Thymus (tissue), 11 donors: ENCODE results near the gene PRUNE2. TPM values are rescaled to one million over a fixed set of nuclear protein-coding genes. Genes with fewer than 3 reads are reported as not detected.
"Not testable (repeated sequence)": the region's sequence is repeated elsewhere in the genome, so short reads cannot be mapped to it uniquely, and the experiment has no call there.

Experiments used
- DNase-seq, 9 donors: peaks; one replicate each; pipeline ENCODE4 v3.0.0-alpha.2; 2013; ENCODE audit warnings: low spot score in 9 of 9, low read depth in 6 of 9, missing footprints in 1 of 9
- H3K27ac ChIP-seq, 2 donors: one replicate each; pipeline ENCODE4 v1.5.1; 2013; ENCODE audit warnings: control low read depth in 1 of 2, low read depth in 1 of 2, low read length in 1 of 2, mild to moderate bottlenecking in 1 of 2, moderate library complexity in 1 of 2
- H3K27me3 ChIP-seq, 2 donors: one replicate each; pipeline ENCODE4 v1.5.1; 2013; ENCODE audit warnings: low read length in 1 of 2; ENCODE audit not compliant: control insufficient read depth in 2 of 2, insufficient read depth in 1 of 2
- H3K36me3 ChIP-seq, 2 donors: one replicate each; pipeline ENCODE4 v1.5.1; 2013; ENCODE audit warnings: low read length in 1 of 2, mild to moderate bottlenecking in 1 of 2, moderate library complexity in 1 of 2; ENCODE audit not compliant: control insufficient read depth in 2 of 2, insufficient read depth in 2 of 2
- H3K4me1 ChIP-seq, 2 donors: one replicate each; pipeline ENCODE4 v1.5.1; 2013; ENCODE audit warnings: low read length in 2 of 2; ENCODE audit not compliant: control insufficient read depth in 2 of 2, insufficient read depth in 2 of 2
- H3K4me3 ChIP-seq, 2 donors: one replicate each; pipeline ENCODE4 v1.5.1; 2013; ENCODE audit warnings: low read length in 2 of 2, control low read depth in 1 of 2, mild to moderate bottlenecking in 1 of 2
- H3K9me3 ChIP-seq, 2 donors: one replicate each; pipeline ENCODE4 v1.5.1; 2013; ENCODE audit warnings: low read length in 1 of 2, mild to moderate bottlenecking in 1 of 2; ENCODE audit not compliant: control insufficient read depth in 2 of 2, insufficient read depth in 1 of 2
- WGBS: extraction: QIAGEN DNeasy Blood & Tissue Kit; methylation state at CpG from one replicate; pipeline ENCODE4 v1.1.7; 2013; 5-methylcytosine and 5-hydroxymethylcytosine counted together
- polyA plus RNA-seq: library from polyadenylated mRNA; stranded (reverse); fragments of 200-250 nt; gene quantifications from one replicate; pipeline ENCODE4 v1.2.3, GENCODE V29; 2013
- total RNA-seq: library from RNA; stranded (reverse); fragments of 120-200 nt; gene quantifications from one replicate; pipeline ENCODE4 v1.2.4, GENCODE V29; 2013
- donor health status: healthy.

Gene PRUNE2
- total and polyA plus RNA-seq, 2 donors, result 2.0 to 3.4 TPM

DNA sequence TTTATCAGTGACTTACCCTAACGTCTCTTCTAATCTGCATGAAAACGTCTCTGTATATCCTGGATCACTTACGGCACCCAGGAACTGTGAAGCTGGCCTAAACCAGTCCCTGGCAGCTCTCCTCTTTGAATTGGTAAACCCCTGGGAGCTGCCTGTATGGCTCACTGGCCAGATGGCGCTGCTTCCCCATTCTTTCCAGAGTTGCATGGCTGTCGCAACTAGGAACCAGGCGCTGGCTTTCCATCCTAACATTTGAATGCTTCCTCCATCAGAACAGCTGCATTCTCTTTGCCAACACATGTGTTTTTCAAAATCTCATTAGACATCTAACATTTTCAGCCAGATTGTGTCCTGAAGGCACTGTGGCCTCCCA is 149.7 kb downstream of the PRUNE2 start:
- WGBS, result 92% methylated on average over 6 of the region's 6 CpGs
- no peak for DNase-seq

DNA sequence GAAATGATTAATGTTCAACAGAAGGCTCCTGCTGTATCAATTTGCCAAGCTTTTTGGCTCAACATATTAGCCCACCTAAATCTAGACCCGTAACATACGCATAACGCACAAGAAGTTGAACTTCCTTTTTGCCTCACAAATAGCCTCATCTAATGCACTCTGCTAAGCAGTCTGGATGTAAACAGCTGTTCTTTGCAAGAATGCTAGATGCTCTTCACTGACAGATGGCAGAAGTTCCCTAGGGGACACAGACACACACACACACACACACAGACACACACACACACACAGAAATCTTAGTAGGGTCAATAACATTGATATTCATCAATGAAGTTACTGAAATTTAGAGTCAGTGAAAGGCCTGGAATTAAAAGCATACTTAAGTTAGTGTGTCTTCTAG is 154.9 kb downstream of the PRUNE2 start:
- Histone ChIP-seq H3K36me3 (no peaks in the 10 kb centered on the region), H3K4me3 (no peak overlapping the region), H3K27me3 (no peaks in the 10 kb centered on the region), H3K9me3 (no peaks in the 10 kb centered on the region), H3K4me1 (no peaks in the 10 kb centered on the region), H3K27ac (no peak overlapping the region)
- DNase-seq, result no peak
- 96% methylated on average over 3 of the region's 3 CpGs for WGBS

More for the DNA sequence above, 149.7 kb downstream of the PRUNE2 start:
- H3K36me3 ChIP-seq, result no peaks in the 10 kb centered on the region
- H3K27me3 ChIP-seq, result no peaks in the 10 kb centered on the region
- no peak overlapping the region for H3K4me3 ChIP-seq
- H3K27ac ChIP-seq, result no peak overlapping the region
- H3K9me3 ChIP-seq, result no peaks in the 10 kb centered on the region
- no peaks in the 10 kb centered on the region for H3K4me1 ChIP-seq

DNA sequence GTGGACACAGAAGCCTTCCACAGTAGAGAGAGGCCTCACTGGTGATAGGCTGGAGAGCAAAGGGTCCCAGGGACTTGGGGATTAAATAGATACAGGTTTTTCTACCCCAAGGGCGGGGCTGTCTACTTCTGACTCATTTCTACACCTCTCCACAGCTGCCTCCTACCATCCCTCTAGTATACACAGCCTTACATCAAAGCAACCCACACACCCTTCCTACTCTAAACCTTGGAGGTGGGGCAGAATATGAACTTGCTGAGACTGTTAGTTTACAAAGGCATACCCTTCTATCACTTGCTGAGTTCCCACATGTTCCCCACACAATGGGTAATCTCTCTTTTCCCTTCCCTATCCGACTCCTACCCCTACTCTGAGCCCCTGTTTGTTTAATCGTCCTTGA is 161.6 kb downstream of the PRUNE2 start:
- no peak for DNase-seq
- Histone ChIP-seq H3K27ac (no peak overlapping the region), H3K4me3 (no peak overlapping the region), H3K36me3 (no peaks in the 10 kb centered on the region), H3K9me3 (no peaks in the 10 kb centered on the region), H3K4me1 (no peaks in the 10 kb centered on the region), H3K27me3 (no peaks in the 10 kb centered on the region)
- 88% methylated on average over 3 of the region's 3 CpGs for WGBS

DNA sequence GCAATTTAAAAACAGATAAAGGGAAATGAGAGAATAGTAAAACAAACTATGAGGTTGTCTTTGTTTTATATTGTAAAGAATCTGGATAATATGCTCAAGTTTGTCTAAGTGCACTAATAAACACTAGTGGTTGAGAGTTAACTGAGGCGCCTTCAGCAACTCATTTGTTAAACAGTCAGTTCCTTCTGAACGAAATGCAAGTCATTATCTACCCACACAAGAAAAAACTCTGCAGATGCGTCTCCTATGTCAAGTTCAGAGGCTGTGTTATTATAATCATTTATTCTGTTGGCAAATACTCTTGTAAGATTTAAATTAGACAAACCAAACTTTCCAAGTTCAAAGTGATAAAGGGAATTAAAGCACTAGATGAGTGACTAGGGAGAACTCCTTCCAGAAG is 162.0 kb downstream of the PRUNE2 start:
- DNase-seq, result no peak
- Histone ChIP-seq H3K36me3 (no peaks in the 10 kb centered on the region), H3K4me3 (no peak overlapping the region), H3K27me3 (no peaks in the 10 kb centered on the region), H3K4me1 (no peaks in the 10 kb centered on the region), H3K27ac (no peak overlapping the region), H3K9me3 (no peaks in the 10 kb centered on the region)
- 10% methylated on average over 3 of the region's 3 CpGs for WGBS

DNA sequence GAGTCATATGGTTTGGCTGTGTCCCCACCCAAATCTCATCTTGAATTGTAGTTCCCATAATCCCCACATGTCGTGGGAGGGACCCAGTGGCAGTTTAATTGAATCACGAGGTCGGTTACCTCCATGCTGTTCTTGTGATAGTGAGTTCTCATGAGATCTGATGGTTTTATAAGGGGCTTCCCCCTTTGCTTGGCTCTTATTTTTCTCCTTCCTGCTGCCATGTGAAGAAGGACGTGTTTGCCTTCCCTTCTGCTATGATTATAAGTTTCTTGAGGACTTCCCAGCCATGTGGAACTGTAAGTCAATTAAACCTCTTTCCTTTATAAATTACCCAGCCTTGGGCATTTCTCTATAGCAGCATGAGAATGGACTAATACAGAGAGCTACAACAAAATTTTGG is 163.0 kb downstream of the PRUNE2 start:
- H3K9me3 ChIP-seq, H3K27ac ChIP-seq, H3K36me3 ChIP-seq, H3K4me3 ChIP-seq, DNase-seq, H3K27me3 ChIP-seq, H3K4me1 ChIP-seq: not testable (repeated sequence)
- 96% methylated on average over 4 of the region's 4 CpGs for WGBS

DNA sequence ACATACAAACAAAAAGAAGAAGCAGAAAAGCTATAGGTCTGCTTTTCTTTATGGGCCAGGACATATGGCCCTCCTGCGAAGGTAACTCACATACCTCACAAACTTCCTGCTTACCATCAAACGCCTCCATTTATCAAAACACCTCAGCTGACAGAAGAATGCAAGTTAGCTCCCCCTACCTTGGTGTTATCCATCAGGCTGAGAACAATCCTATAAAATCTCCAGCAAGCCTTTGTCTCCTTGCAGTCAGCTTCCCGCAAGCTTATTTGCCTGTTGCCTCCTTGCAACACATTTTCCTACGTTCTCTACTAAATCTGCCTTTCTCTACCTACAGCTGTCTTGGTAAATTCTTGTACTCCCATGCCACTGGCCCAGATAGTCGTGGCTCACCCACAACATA is 164.4 kb downstream of the PRUNE2 start:
- DNase-seq, result no peak
- 92% methylated on average over 5 of the region's 5 CpGs for WGBS
- H3K4me1 ChIP-seq, result no peaks in the 10 kb centered on the region
- no peak overlapping the region for H3K4me3 ChIP-seq
- H3K27me3 ChIP-seq, result no peaks in the 10 kb centered on the region
- no peak overlapping the region for H3K27ac ChIP-seq
- no peaks in the 10 kb centered on the region for H3K9me3 ChIP-seq
- no peaks in the 10 kb centered on the region for H3K36me3 ChIP-seq

DNA sequence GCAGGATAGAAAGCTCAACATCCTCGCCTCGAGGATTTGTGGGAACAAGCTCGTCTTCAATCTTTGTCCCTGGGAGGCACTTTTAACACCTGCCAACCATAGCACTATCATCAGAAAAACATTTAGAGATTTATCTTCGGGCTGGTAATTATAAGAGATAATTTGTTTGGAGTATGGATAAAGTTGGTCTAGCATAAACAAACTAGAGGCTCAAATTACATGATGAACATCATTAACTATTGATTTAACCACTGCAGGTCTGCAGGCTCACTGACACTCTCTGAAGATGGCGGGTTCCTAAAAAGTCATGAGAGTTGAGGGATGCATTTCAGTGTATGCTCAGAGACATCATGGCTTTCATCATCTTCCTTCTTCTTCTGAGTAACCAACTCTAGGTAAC is 167.5 kb downstream of the PRUNE2 start:
- Histone ChIP-seq H3K27ac (no peak overlapping the region), H3K27me3 (no peaks in the 10 kb centered on the region), H3K4me3 (no peak overlapping the region), H3K9me3 (no peaks in the 10 kb centered on the region), H3K4me1 (no peaks in the 10 kb centered on the region), H3K36me3 (no peaks in the 10 kb centered on the region)
- WGBS, result 96% methylated on average over 5 of the region's 5 CpGs
- DNase-seq, result no peak

DNA sequence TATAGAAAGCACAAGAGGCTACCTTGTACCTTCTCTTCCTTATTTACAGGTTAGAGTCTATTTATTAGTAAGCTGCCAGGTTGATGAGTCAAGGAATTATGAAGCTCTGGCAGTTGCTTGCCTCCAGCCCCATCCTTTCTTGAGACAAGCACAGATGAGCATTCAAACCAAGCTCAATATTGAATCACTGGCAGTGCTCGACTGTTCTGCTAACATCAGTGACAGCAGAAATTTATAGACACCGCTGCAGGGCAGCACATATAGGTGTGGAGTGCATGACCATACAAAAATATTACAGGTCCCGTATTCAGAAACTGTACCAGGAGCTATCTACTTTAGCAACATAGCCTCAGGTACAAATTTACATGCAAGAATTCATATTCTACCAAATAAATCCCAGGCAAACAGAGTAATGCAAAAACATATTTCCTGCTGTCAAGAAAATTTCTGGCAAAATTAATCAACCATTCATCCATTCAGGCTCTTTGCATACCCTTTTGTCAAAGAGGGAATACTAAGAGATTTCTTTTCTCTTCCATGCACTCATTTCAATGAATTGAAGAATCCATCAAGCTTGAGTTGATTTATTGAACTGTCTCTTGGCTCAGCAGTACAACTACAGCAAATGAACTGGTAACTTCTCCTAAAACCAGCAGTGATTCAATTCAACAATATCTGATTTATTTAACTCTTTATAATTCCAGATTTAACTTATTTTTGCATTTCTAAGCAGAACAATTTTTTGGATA is 168.6 kb downstream of the PRUNE2 start:
- Histone ChIP-seq H3K27ac (no peak overlapping the region), H3K9me3 (no peaks in the 10 kb centered on the region), H3K4me3 (no peak overlapping the region), H3K36me3 (no peaks in the 10 kb centered on the region), H3K4me1 (no peaks in the 10 kb centered on the region), H3K27me3 (no peaks in the 10 kb centered on the region)
- WGBS, result 67% methylated on average over 3 of the region's 3 CpGs
- DNase-seq, result no peak

DNA sequence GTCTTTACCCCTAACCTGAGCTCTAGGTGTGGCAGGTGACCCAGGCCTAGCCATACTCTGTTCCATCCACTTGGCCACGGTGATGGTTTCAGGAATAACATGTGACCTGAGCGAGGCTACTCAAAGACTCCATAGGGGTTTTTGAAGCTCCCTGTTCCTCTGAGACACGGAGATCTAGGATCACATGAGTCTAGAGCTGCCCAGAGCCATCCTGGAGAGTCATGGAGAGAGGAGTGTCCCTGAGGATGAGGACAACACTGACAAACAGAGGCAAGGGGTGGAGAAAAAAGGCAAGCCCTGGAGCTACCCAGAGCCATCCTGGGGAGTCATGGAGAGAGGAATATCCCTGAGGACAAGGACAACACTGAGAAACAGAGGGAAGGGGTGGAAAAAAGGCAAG is 171.2 kb downstream of the PRUNE2 start:
- DNase-seq, result no peak
- no peak overlapping the region for H3K27ac ChIP-seq
- 93% methylated on average over 3 of the region's 3 CpGs for WGBS

More for the DNA sequence above, 171.2 kb downstream of the PRUNE2 start:
- Histone ChIP-seq H3K4me1 (no peaks in the 10 kb centered on the region), H3K4me3 (no peak overlapping the region), H3K36me3 (no peaks in the 10 kb centered on the region), H3K27me3 (no peaks in the 10 kb centered on the region), H3K9me3 (no peaks in the 10 kb centered on the region)
